Measurements from ENCODE around the gene ERCC5.

The ERCC5 gene

GRCh38 chr13:102897371-102898138 lies 51.7 kb downstream of the ERCC5 start:
- no peak for DNase-seq

- no peak for DNase-seq
Measured at GRCh38 chr13:102900193-102900608, 54.4 kb downstream of the ERCC5 start.

GRCh38 chr13:102901056-102901455 lies 55.2 kb downstream of the ERCC5 start:
- no peak for DNase-seq

- DNase-seq = no peak
Measured at GRCh38 chr13:102901615-102902305, 55.9 kb downstream of the ERCC5 start.

- no peak for DNase-seq
Measured at GRCh38 chr13:102902789-102903347, 57.0 kb downstream of the ERCC5 start.

- DNase-seq = no peak
Measured at GRCh38 chr13:102903659-102904407, 58.0 kb downstream of the ERCC5 start.

- no peak for DNase-seq
Measured at GRCh38 chr13:102904408-102904862, 58.6 kb downstream of the ERCC5 start.

- DNase-seq = no peak
Measured at GRCh38 chr13:102905905-102906771, 60.3 kb downstream of the ERCC5 start.

- peak; percentile 21 for DNase-seq
Measured at GRCh38 chr13:102907016-102907756, 61.4 kb downstream of the ERCC5 start.

- peak; percentile 2 for DNase-seq
Measured at GRCh38 chr13:102907886-102908515, 62.2 kb downstream of the ERCC5 start.

- no peak for DNase-seq
Measured at GRCh38 chr13:102909971-102910370, 64.1 kb downstream of the ERCC5 start.

GRCh38 chr13:102911336-102911735 lies 65.5 kb downstream of the ERCC5 start:
- no peak for DNase-seq

- no peak for DNase-seq
Measured at GRCh38 chr13:102912599-102912998, 66.8 kb downstream of the ERCC5 start.

GRCh38 chr13:102913914-102914313 lies 68.1 kb downstream of the ERCC5 start:
- no peak for DNase-seq

GRCh38 chr13:102914339-102914930 lies 68.6 kb downstream of the ERCC5 start:
- DNase-seq = no peak

- DNase-seq = no peak
Measured at GRCh38 chr13:102915393-102915930, 69.6 kb downstream of the ERCC5 start.

GRCh38 chr13:102917019-102917418 lies 71.2 kb downstream of the ERCC5 start:
- DNase-seq = no peak

GRCh38 chr13:102922184-102922583 lies 76.4 kb downstream of the ERCC5 start:
- DNase-seq = no peak

All from activated CD4-positive, alpha-beta T cell treated with anti-CD3 and anti-CD28 coated beads, Interleukin-10, Interleukin-2, amounts not matched to agents 100 ng/mL and 50 ng/mL, durations not matched to agents 16 hours and 8 hours (primary cell).